NCI-H774 (cell line): ENCODE results near the gene SLC6A6.

Experiments
- DNase-seq: peaks from one replicate; lab custom pipeline; 2025; lab: John Stamatoyannopoulos, UW

The SLC6A6 gene

GRCh38 chr3:14422016-14422963, 19.9 kb downstream of the SLC6A6 start:
- DNase-seq: no peak

- peak; percentile 23 for DNase-seq
These were observed 20.9 kb downstream of the SLC6A6 start for GRCh38 chr3:14423197-14423743.

- DNase-seq: no peak
These were observed 21.6 kb downstream of the SLC6A6 start for GRCh38 chr3:14423963-14424362.

- no peak for DNase-seq
These were observed 22.5 kb downstream of the SLC6A6 start for GRCh38 chr3:14424711-14425580.

- DNase-seq: no peak
These were observed 23.3 kb downstream of the SLC6A6 start for GRCh38 chr3:14425581-14426304.

- DNase-seq: no peak
These were observed 23.9 kb downstream of the SLC6A6 start for GRCh38 chr3:14426305-14426620.

GRCh38 chr3:14428087-14429033, 26.0 kb downstream of the SLC6A6 start:
- DNase-seq: no peak

GRCh38 chr3:14429237-14429636, 26.8 kb downstream of the SLC6A6 start:
- DNase-seq: no peak

GRCh38 chr3:14429640-14430039, 27.2 kb downstream of the SLC6A6 start:
- DNase-seq: no peak

GRCh38 chr3:14430053-14430452, 27.6 kb downstream of the SLC6A6 start:
- DNase-seq: no peak

- DNase-seq: no peak
These were observed 28.5 kb downstream of the SLC6A6 start for GRCh38 chr3:14430706-14431451.

GRCh38 chr3:14431452-14431916, 29.1 kb downstream of the SLC6A6 start:
- no peak for DNase-seq

GRCh38 chr3:14431917-14432834, 29.8 kb downstream of the SLC6A6 start:
- DNase-seq: no peak

GRCh38 chr3:14433106-14433505, 30.7 kb downstream of the SLC6A6 start:
- no peak for DNase-seq

- no peak for DNase-seq
These were observed 31.7 kb downstream of the SLC6A6 start for GRCh38 chr3:14434126-14434497.

GRCh38 chr3:14434498-14435151, 32.2 kb downstream of the SLC6A6 start:
- no peak for DNase-seq

- no peak for DNase-seq
These were observed 33.0 kb downstream of the SLC6A6 start for GRCh38 chr3:14435175-14436014.

GRCh38 chr3:14436954-14437281, 34.5 kb downstream of the SLC6A6 start:
- DNase-seq: no peak
